SK-N-SH (cell line): ENCODE data around the gene KLHDC10. TPM values are rescaled to one million over a fixed set of nuclear protein-coding genes. Genes with fewer than 3 reads are reported as not detected.

Experiments used
- CTCF ChIA-PET: fragments of 300-600, 350-600 bp; formaldehyde crosslinking; extraction: SDS; loops from one replicate; lab custom pipeline; 2021; lab: Yijun Ruan, JAX
- POLR2A ChIA-PET: fragments of 350-600 bp; sonication (Branson Sonifier 250); formaldehyde crosslinking; extraction: SDS; loops from one replicate; lab custom pipeline; 2020; ENCODE audit warnings: antibody characterized with exemption, inconsistent platforms; lab: Yijun Ruan, JAX
- DNase-seq: peaks from one replicate; pipeline ENCODE4 v3.0.0; 2012
- H2AFZ ChIP-seq: fragments of 200-600 bp; sonication (generic); 2 replicates; pipeline ENCODE4 v1.8.1; 2016; ENCODE audit warnings: antibody characterized with exemption, mild to moderate bottlenecking, low read depth
- H3F3A ChIP-seq: fragments of 200-600 bp; sonication (generic); replicated peaks from 2 replicates; pipeline ENCODE3; 2016; ENCODE audit warnings: antibody characterized with exemption, mild to moderate bottlenecking; ENCODE audit not compliant: insufficient read depth
- H3K27ac ChIP-seq, 2 experiments: fragments of 200-500 bp in 1 of 2; fragments of 200-600 bp in 1 of 2; sonication (Bioruptor generic) in 1 of 2; sonication (generic), shearing (Covaris generic) in 1 of 2; 2 replicates each; pipeline versions ENCODE4 v1.5.1 to v1.6.1; 2014 to 2016; ENCODE audit warnings: low read depth in 2 of 2, inconsistent platforms in 1 of 2, low read length in 1 of 2, mild to moderate bottlenecking in 1 of 2, mixed read lengths in 1 of 2
- H3K27me3 ChIP-seq: fragments of 200-600 bp; sonication (generic), shearing (Covaris generic); 2 replicates; pipeline ENCODE4 v1.6.1; 2016; ENCODE audit warnings: mixed run types; ENCODE audit not compliant: insufficient read depth
- H3K36me3 ChIP-seq, 2 experiments: fragments of 200-500 bp in 1 of 2; fragments of 200-600 bp in 1 of 2; sonication (Bioruptor generic) in 1 of 2; sonication (generic) in 1 of 2; replicated peaks in 1 of 2; 2 replicates each; pipeline versions ENCODE3 to v1.5.1; 2014 to 2016; ENCODE audit warnings: low read length in 1 of 2, mild to moderate bottlenecking in 1 of 2; ENCODE audit not compliant: insufficient read depth in 2 of 2, control insufficient read depth in 1 of 2
- H3K4me1 ChIP-seq, 2 experiments: fragments of 200-500 bp in 1 of 2; fragments of 200-600 bp in 1 of 2; sonication (Bioruptor generic) in 1 of 2; sonication (generic), shearing (Covaris generic) in 1 of 2; 2 replicates each; pipeline versions ENCODE4 v1.5.1 to v1.6.1; 2014 to 2016; ENCODE audit warnings: low read depth in 1 of 2, low read length in 1 of 2, mixed run types in 1 of 2; ENCODE audit not compliant: insufficient read depth in 2 of 2, control insufficient read depth in 1 of 2
- H3K4me2 ChIP-seq: fragments of 200-600 bp; sonication (generic), shearing (Covaris generic); 2 replicates; pipeline ENCODE4 v1.6.1; 2017; ENCODE audit warnings: mixed run types
- H3K4me3 ChIP-seq, 2 experiments: fragments of 200-500 bp in 1 of 2; fragments of 200-600 bp in 1 of 2; sonication (Bioruptor generic) in 1 of 2; sonication (generic), shearing (Covaris generic) in 1 of 2; 2 replicates each; pipeline versions ENCODE4 v1.5.1 to v1.8.1; 2014 to 2016; ENCODE audit warnings: low read depth in 2 of 2, inconsistent platforms in 1 of 2, low read length in 1 of 2, mild to moderate bottlenecking in 1 of 2, mixed read lengths in 1 of 2, moderate library complexity in 1 of 2
- H3K79me2 ChIP-seq: fragments of 200-600 bp; sonication (generic); 2 replicates; pipeline ENCODE4 v1.8.1; 2017; ENCODE audit warnings: mild to moderate bottlenecking; ENCODE audit not compliant: insufficient read depth
- H3K9ac ChIP-seq: fragments of 200-600 bp; sonication (generic); 2 replicates; pipeline ENCODE4 v1.6.1; 2017; ENCODE audit warnings: mixed run types
- H3K9me2 ChIP-seq: fragments of 200-600 bp; sonication (generic); 2 replicates; pipeline ENCODE4 v1.6.1; 2017; ENCODE audit warnings: mixed run types
- H3K9me3 ChIP-seq: fragments of 200-600 bp; sonication (generic); 2 replicates; pipeline ENCODE4 v1.6.1; 2017; ENCODE audit warnings: mixed run types, mild to moderate bottlenecking, moderate library complexity
- H4K20me1 ChIP-seq: fragments of 200-600 bp; sonication (generic); 2 replicates; pipeline ENCODE4 v1.6.1; 2017; ENCODE audit warnings: mild to moderate bottlenecking, mixed run types; ENCODE audit not compliant: insufficient read depth
- CHD2 ChIP-seq: fragments of 150-350 bp; IDR thresholded peaks from 2 replicates; pipeline ENCODE4 v1.6.1; 2018; ENCODE audit warnings: low read length; ENCODE audit not compliant: partially characterized antibody
- CTCF ChIP-seq: fragments of 200-600 bp; sonication (generic); IDR thresholded peaks from 2 replicates; pipeline ENCODE4 v1.6.1; 2017; ENCODE audit warnings: antibody characterized with exemption, mild to moderate bottlenecking, moderate library complexity
- ELF1 ChIP-seq: IDR thresholded peaks from 2 replicates; pipeline ENCODE4 v1.4.0; 2012
- EZH2phosphoT487 ChIP-seq: fragments of 200-600 bp; sonication (generic); IDR thresholded peaks from 2 replicates; pipeline ENCODE4 v1.6.1; 2017; ENCODE audit warnings: low read depth, mixed run types, mild to moderate bottlenecking, antibody characterized with exemption, moderate library complexity, borderline replicate concordance
- FOXJ3 ChIP-seq: sonication (generic); formaldehyde crosslinking; IDR thresholded peaks from 2 replicates; pipeline ENCODE4 v1.5.1; 2020; ENCODE audit warnings: mild to moderate bottlenecking, missing genetic modification reagents
- GABPA ChIP-seq: IDR thresholded peaks from 2 replicates; pipeline ENCODE4 v1.4.0; 2012; ENCODE audit warnings: low read depth, mild to moderate bottlenecking
- JUND ChIP-seq: IDR thresholded peaks from 2 replicates; pipeline ENCODE4 v1.4.0; 2012
- MAX ChIP-seq: IDR thresholded peaks from 2 replicates; pipeline ENCODE4 v1.4.0; 2012; ENCODE audit warnings: low read depth
- MEF2A ChIP-seq: IDR thresholded peaks from 2 replicates; pipeline ENCODE4 v1.4.0; 2012; ENCODE audit warnings: low read depth, borderline replicate concordance
- MXI1 ChIP-seq: IDR thresholded peaks from 2 replicates; pipeline ENCODE4 v1.6.1; 2012; ENCODE audit warnings: mild to moderate bottlenecking, low read depth, low read length, improper control_type of control experiment
- NFIC ChIP-seq: IDR thresholded peaks from 2 replicates; pipeline ENCODE4 v1.4.0; 2012; ENCODE audit warnings: borderline replicate concordance
- POLR2AphosphoS5 ChIP-seq: IDR thresholded peaks from 2 replicates; pipeline ENCODE4 v1.6.1; 2012; ENCODE audit warnings: low read depth, low read length
- RCOR1 ChIP-seq: fragments of 150-350 bp; IDR thresholded peaks from 2 replicates; pipeline ENCODE4 v1.6.1; 2017; ENCODE audit warnings: antibody characterized with exemption, low read length
- REST ChIP-seq: IDR thresholded peaks from 2 replicates; pipeline ENCODE4 v1.6.1; 2012; ENCODE audit warnings: mild to moderate bottlenecking, low read depth, low read length, moderate library complexity
- RXRA ChIP-seq: IDR thresholded peaks from 2 replicates; pipeline ENCODE4 v1.4.0; 2012; ENCODE audit warnings: low read depth, mild to moderate bottlenecking, borderline replicate concordance
- SIN3A ChIP-seq: IDR thresholded peaks from 2 replicates; pipeline ENCODE4 v1.6.1; 2012; ENCODE audit warnings: low read depth, mild to moderate bottlenecking, low read length, moderate library complexity, borderline replicate concordance
- TAF1 ChIP-seq: IDR thresholded peaks from 2 replicates; pipeline ENCODE4 v1.6.1; 2012; ENCODE audit warnings: low read depth, mild to moderate bottlenecking, low read length, moderate library complexity, borderline replicate concordance
- TCF12 ChIP-seq: IDR thresholded peaks from 2 replicates; pipeline ENCODE4 v1.4.0; 2012
- ZBTB33 ChIP-seq: IDR thresholded peaks from 2 replicates; pipeline ENCODE4 v1.4.0; 2012; ENCODE audit warnings: low read depth, borderline replicate concordance
- WGBS: methylation state at CpG from one replicate; pipeline ENCODE4 v1.1.6; 2017; ENCODE audit warnings: low lambda C conversion rate; 5-methylcytosine and 5-hydroxymethylcytosine counted together
- polyA plus RNA-seq, 3 experiments: library from polyadenylated mRNA; depleted of rRNA; stranded (reverse); fragments of >200 nt; gene quantifications; 2 replicates each; pipeline ENCODE4 v1.2.3, GENCODE V29; 2012
- TF ChIP-seq, protein P1 (sequence below): IDR thresholded peaks from 2 replicates; pipeline ENCODE4; 2012

Gene KLHDC10
- polyA plus RNA-seq, 1 of the 3 experiments (the other 2 are of a cell fraction) = 15.9 TPM

- ChIA-PET POLR2A (no interaction called here), CTCF (interaction anchor here (1.0 kb wide), 1 partner anchor 42 kb away, joined by 3 read pairs; no protein-coding TSS in a partner anchor)
- H3K27ac ChIP-seq = no peak overlapping the region
Measured at GRCh38 chr7:130123501-130123900, 53.2 kb downstream of the KLHDC10 start.

GRCh38 chr7:130124711-130125110 is 54.4 kb downstream of the KLHDC10 start:
- Histone ChIP-seq H3K79me2 (no peaks in the 10 kb centered on the region), H3K9me3 (no peaks in the 10 kb centered on the region), H3K9ac (no peak overlapping the region), H3K27me3 (no peaks in the 10 kb centered on the region), H3K36me3 (peaks cover 53 to 57% of the 10 kb centered on the region in 2 experiments), H3K4me2 (no peak overlapping the region)
- CTCF ChIA-PET = interaction anchor here (0.6 to 2.2 kb wide), 3 partner anchors 10 to 1651 kb away, joined by 3 to 8 read pairs (median 4); no protein-coding TSS in a partner anchor
- TF ChIP-seq JUND = no peak
- no peak for TF ChIP-seq ELF1
- TF ChIP-seq MAX = no peak
- TF ChIP-seq MXI1 = no peak
- no peak for TF ChIP-seq MEF2A
- no peak for TF ChIP-seq EZH2phosphoT487
- no peak for TF ChIP-seq REST
- no peak for TF ChIP-seq FOXJ3 (CRISPR knock-in tag)
- no peak for TF ChIP-seq RCOR1
- TF ChIP-seq NFIC = no peak
- TF ChIP-seq, protein P1, sequence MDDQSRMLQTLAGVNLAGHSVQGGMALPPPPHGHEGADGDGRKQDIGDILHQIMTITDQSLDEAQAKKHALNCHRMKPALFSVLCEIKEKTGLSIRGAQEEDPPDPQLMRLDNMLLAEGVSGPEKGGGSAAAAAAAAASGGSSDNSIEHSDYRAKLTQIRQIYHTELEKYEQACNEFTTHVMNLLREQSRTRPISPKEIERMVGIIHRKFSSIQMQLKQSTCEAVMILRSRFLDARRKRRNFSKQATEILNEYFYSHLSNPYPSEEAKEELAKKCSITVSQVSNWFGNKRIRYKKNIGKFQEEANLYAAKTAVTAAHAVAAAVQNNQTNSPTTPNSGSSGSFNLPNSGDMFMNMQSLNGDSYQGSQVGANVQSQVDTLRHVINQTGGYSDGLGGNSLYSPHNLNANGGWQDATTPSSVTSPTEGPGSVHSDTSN = no peak
- no peak for TF ChIP-seq CTCF
- no peak for TF ChIP-seq POLR2AphosphoS5
- TF ChIP-seq CHD2 = no peak
- TF ChIP-seq TCF12 = no peak
- no peak for TF ChIP-seq SIN3A
- TF ChIP-seq RXRA = no peak
- TF ChIP-seq ZBTB33 = no peak
- TF ChIP-seq, all 33 proteins: peak for 0
- no peak for DNase-seq
- Histone ChIP-seq H2AFZ (no peak overlapping the region), H3K9me2 (no peaks in the 10 kb centered on the region), H4K20me1 (no peaks in the 10 kb centered on the region), H3K4me3 (no peak overlapping the region), H3F3A (peaks cover 25% of the 10 kb centered on the region), H3K4me1 (peaks cover 5 to 12% of the 10 kb centered on the region in 2 experiments; a peak in 3 of 4 replicates), H3K27ac (no peak overlapping the region)
- POLR2A ChIA-PET = no interaction called here
- WGBS = 98% methylated on average over 2 of the region's 2 CpGs

More at GRCh38 chr7:130123501-130123900, 53.2 kb downstream of the KLHDC10 start:
- Histone ChIP-seq H3K79me2 (no peaks in the 10 kb centered on the region), H3K9me3 (no peaks in the 10 kb centered on the region), H3K4me2 (no peak overlapping the region), H2AFZ (no peak overlapping the region), H3K36me3 (peaks cover 46 to 48% of the 10 kb centered on the region in 2 experiments), H4K20me1 (no peaks in the 10 kb centered on the region), H3F3A (peaks cover 25% of the 10 kb centered on the region), H3K27me3 (no peaks in the 10 kb centered on the region), H3K9ac (no peak overlapping the region), H3K4me3 (no peak overlapping the region), H3K4me1 (peaks cover 5 to 12% of the 10 kb centered on the region in 2 experiments; a peak in 3 of 4 replicates), H3K9me2 (no peaks in the 10 kb centered on the region)
- no peak for DNase-seq
- TF ChIP-seq TCF12 = no peak
- TF ChIP-seq FOXJ3 (CRISPR knock-in tag) = no peak
- no peak for TF ChIP-seq GABPA
- no peak for TF ChIP-seq TAF1
